Small intestine (tissue), 7 donors: ENCODE data around the gene IGSF5. TPM values are rescaled to one million over a fixed set of nuclear protein-coding genes. Genes with fewer than 3 reads are reported as not detected.

Experiments
- DNase-seq, 2 donors: peaks; one replicate each; pipeline versions ENCODE4 v3.0.0 to v3.0.0-alpha.2; 2013
- FAIRE-seq: peaks from 2 replicates; lab custom pipeline; 2012; peaks lifted over from hg19 to GRCh38; lab: Jason Lieb, UNC
- H3K27ac ChIP-seq, 3 donors: one replicate each; pipeline ENCODE4 v1.5.1; 2013; ENCODE audit warnings: low read length in 2 of 3, mild to moderate bottlenecking in 2 of 3, control low read depth in 1 of 3, inconsistent platforms in 1 of 3, low read depth in 1 of 3, moderate library complexity in 1 of 3
- H3K27me3 ChIP-seq, 3 donors: one replicate each; pipeline ENCODE4 v1.6.1; 2013; ENCODE audit warnings: low read length in 3 of 3, inconsistent platforms in 1 of 3; ENCODE audit not compliant: control insufficient read depth in 3 of 3, insufficient read depth in 3 of 3
- H3K36me3 ChIP-seq, 3 donors: one replicate each; pipeline ENCODE4 v1.6.1; 2013; ENCODE audit warnings: low read length in 3 of 3, inconsistent platforms in 1 of 3, low read depth in 1 of 3, mild to moderate bottlenecking in 1 of 3, moderate library complexity in 1 of 3; ENCODE audit not compliant: control insufficient read depth in 3 of 3, insufficient read depth in 2 of 3
- H3K4me1 ChIP-seq, 3 donors: one replicate each; pipeline ENCODE4 v1.6.1; 2013; ENCODE audit warnings: low read length in 2 of 3, inconsistent platforms in 1 of 3, low read depth in 1 of 3, mild to moderate bottlenecking in 1 of 3, moderate library complexity in 1 of 3; ENCODE audit not compliant: control insufficient read depth in 3 of 3, insufficient read depth in 2 of 3
- H3K4me3 ChIP-seq, 3 donors: one replicate each; pipeline ENCODE4 v1.5.1; 2013; ENCODE audit warnings: low read length in 3 of 3, control low read depth in 1 of 3, inconsistent platforms in 1 of 3, low read depth in 1 of 3, mild to moderate bottlenecking in 1 of 3, moderate library complexity in 1 of 3
- H3K9me3 ChIP-seq, 2 donors: one replicate each; pipeline ENCODE4 v1.6.1; 2013; ENCODE audit warnings: low read depth in 1 of 2, low read length in 1 of 2; ENCODE audit not compliant: control insufficient read depth in 2 of 2, insufficient read depth in 1 of 2
- WGBS, 3 donors: extraction: QIAGEN DNeasy Blood & Tissue Kit; methylation state at CpG; one replicate each; pipeline ENCODE4 v1.1.7; 2013; 5-methylcytosine and 5-hydroxymethylcytosine counted together
- polyA plus RNA-seq, 4 donors: library from polyadenylated mRNA; stranded (reverse) in 3 of 4; unstranded in 1 of 4; fragments of 200-250 nt in 3 of 4; fragments of 120-200 nt in 1 of 4; gene quantifications; one replicate each; pipeline versions ENCODE4 v1.2.1 to v1.2.3, GENCODE V29; 2013
- donor health status: healthy with polysubstance abuse.
- donor health status: control.
- donor health status: control.
- donor health status: Bipolar disorder and iron deficiency.
- donor health status: healthy.

IGSF5 gene
- polyA plus RNA-seq, 4 donors: 0.12 to 0.78 (median 0.45) TPM; not detected in 1

DNA sequence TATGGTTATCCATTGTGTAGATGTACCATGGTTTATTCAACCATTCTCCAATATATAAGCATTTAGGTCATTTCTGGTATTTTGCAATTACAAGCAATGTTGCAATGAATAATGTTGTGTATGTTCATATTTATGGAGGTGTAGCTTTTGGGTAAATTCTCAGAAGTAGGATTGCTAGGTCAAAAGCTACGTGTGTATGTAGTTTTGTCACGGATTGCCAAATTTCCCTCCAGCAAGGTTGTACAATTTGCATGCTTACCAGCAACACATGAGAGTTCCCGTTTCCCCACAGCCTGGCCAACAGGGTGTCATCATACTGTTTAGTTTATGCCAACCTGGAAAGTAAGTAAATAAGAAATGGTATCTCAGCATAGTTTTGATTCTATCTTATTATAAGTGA, 36.3 kb downstream of the IGSF5 start:
- WGBS, 3 donors: 79 to 89% (median 88%) methylated on average over 3 of the region's 3 CpGs
- no peaks in the 10 kb centered on the region for H3K9me3 ChIP-seq
- H3K36me3 ChIP-seq: no peaks in the 10 kb centered on the region
- DNase-seq (no peak), FAIRE-seq (no peak)
- no peak overlapping the region for H3K27ac ChIP-seq
- no peaks in the 10 kb centered on the region for H3K27me3 ChIP-seq
- H3K4me3 ChIP-seq: no peak overlapping the region
- no peaks in the 10 kb centered on the region for H3K4me1 ChIP-seq

DNA sequence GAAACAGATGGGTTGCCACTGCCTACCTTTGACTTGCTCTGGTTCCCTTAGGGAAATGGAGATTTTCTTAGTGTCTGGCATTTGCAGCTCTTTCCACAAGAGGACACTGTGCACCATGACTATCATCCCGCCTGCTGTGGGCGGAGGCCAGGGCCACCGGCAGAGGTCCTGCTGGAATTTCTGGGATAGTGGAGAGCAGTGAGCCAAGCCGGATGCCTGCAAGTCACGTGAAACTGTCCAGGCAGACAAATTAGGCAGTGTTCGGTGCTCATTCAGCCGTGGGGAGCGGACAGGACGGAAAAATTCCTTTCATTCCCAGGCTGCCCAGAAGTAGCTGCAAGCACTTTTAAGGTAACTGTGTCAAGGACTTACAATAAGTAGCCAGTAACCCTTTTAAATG, 43.4 kb downstream of the IGSF5 start:
- DNase-seq: peak; percentile 54 to 55
- no peaks in the 10 kb centered on the region for H3K36me3 ChIP-seq
- H3K27ac ChIP-seq: no peak overlapping the region
- no peaks in the 10 kb centered on the region for H3K9me3 ChIP-seq
- H3K27me3 ChIP-seq: no peaks in the 10 kb centered on the region
- H3K4me1 ChIP-seq: no peaks in the 10 kb centered on the region
- FAIRE-seq: no peak
- WGBS, 3 donors: 12 to 20% (median 16%) methylated on average over 9 of the region's 9 CpGs
- H3K4me3 ChIP-seq: no peak overlapping the region

DNA sequence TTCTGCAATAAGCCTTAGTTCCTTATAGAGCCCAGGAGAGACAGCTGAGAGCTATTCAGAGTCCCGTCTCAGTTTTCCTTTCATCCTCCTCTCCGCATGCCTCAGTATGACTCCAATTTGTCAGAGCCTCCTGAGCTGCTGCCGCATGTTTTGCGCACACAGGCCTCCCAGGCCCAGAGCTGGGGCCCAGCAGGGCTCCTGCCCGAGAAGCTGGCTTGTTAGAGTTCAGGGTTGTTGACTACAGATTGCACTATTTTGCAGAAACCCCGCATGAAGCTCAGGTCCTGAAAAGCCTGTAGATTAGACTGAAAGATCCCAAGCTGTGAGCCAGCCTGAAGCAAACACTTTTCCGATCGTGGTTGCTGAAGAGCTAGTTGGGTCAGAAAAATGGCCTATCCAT, 51.5 kb downstream of the IGSF5 start:
- no peak overlapping the region for H3K27ac ChIP-seq
- DNase-seq: no peak
- no peaks in the 10 kb centered on the region for H3K27me3 ChIP-seq
- H3K36me3 ChIP-seq: no peaks in the 10 kb centered on the region
- H3K4me1 ChIP-seq: no peaks in the 10 kb centered on the region
- WGBS, 3 donors: 89 to 93% (median 91%) methylated on average over 8 of the region's 8 CpGs
- no peak overlapping the region for H3K4me3 ChIP-seq
- FAIRE-seq: no peak
- no peaks in the 10 kb centered on the region for H3K9me3 ChIP-seq

DNA sequence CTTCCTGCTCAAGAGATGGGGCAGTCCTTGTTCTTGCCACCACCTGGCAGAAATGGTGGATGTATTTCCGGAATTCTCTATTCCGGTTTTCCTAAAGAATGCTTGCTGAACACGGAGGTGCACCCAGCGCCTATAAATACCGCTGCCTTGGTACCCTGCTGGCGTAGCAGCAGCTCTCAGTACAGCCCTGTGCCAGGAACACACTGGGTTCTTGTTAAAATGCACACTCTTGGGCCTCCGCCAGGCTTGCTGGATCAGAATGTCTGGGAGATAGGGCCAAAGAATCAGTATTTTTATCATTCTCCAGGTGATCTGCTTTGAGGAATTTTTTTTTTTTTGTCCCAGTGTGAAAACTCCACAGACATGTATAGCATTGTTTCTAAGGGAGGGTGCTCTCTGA, 54.2 kb downstream of the IGSF5 start:
- WGBS, 3 donors: 87 to 93% (median 89%) methylated on average over 7 of the region's 7 CpGs
- no peak overlapping the region for H3K27ac ChIP-seq
- no peak for FAIRE-seq
- no peaks in the 10 kb centered on the region for H3K4me1 ChIP-seq
- no peaks in the 10 kb centered on the region for H3K36me3 ChIP-seq
- no peak overlapping the region for H3K4me3 ChIP-seq
- DNase-seq: no peak
- H3K9me3 ChIP-seq: no peaks in the 10 kb centered on the region
- H3K27me3 ChIP-seq: no peaks in the 10 kb centered on the region

DNA sequence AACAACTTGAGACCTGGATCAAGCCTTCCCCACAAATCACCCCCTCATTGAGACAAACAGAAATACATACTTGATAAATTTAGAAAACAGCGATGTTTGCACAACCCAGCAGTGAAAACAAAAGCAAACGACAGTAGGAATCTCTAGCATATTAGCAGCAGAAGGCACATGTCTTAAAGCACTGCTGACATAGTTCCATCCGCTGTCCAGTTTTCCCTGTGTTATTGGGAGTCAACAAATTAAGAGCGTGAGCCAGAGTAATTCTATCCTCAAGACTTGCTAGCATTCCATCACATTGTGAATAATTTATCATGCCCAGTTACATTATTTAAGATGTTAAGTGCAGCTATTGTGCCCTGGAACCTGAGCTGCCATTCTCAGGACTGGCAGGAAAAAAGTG, 55.3 kb downstream of the IGSF5 start:
- Histone ChIP-seq H3K9me3 (no peaks in the 10 kb centered on the region), H3K27me3 (no peaks in the 10 kb centered on the region), H3K36me3 (no peaks in the 10 kb centered on the region), H3K27ac (no peak overlapping the region), H3K4me3 (no peak overlapping the region), H3K4me1 (no peaks in the 10 kb centered on the region)
- 60 to 79% (median 76%) methylated on average over 4 of the region's 4 CpGs for WGBS, 3 donors
- no peak for DNase-seq
- no peak for FAIRE-seq

DNA sequence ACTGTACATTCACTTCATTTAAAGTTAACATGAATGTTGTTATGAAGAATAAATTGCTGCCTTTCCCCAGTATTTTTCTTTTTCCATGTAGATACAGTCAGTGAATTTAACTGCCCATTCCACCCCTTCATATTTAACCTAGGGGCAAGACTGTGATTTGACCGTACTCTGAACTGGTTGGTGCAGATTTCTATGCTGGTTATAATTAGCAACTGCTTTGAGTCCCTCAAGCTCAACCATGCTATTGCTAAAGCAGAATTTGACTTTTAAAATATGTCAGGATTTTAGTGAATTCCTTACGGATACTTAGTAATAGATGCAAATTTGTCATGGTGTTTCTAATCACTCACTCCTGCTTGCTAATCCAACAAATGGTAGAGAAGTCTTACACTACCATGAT, 57.2 kb downstream of the IGSF5 start:
- Histone ChIP-seq H3K36me3 (no peaks in the 10 kb centered on the region), H3K27ac (no peak overlapping the region), H3K27me3 (no peaks in the 10 kb centered on the region), H3K9me3 (no peaks in the 10 kb centered on the region), H3K4me3 (no peak overlapping the region), H3K4me1 (no peaks in the 10 kb centered on the region)
- DNase-seq (no peak), FAIRE-seq (no peak)
- 89 to 94% (median 91%) methylated on average over 2 of the region's 2 CpGs for WGBS, 3 donors

DNA sequence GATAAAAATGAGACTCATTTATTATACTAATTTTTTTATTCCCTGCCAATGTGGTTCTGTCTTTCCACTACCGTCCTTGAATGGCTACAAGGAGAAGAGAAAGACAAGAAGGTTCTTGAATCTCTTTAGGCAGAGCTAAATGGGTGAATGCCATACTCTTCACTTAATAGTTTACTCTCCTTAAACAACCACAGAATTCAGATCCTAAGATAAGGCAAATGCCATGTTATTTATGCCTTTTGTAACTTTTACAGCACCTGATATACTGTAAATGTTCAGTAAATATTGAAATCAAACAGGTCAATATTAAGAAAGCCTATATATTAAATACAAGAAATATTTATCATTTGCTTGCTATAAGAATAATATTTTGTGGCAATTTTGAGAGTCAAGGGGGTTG, 58.4 kb downstream of the IGSF5 start:
- no peaks in the 10 kb centered on the region for H3K27me3 ChIP-seq
- FAIRE-seq: no peak
- H3K9me3 ChIP-seq: no peaks in the 10 kb centered on the region
- 91 to 96% (median 93%) methylated on average over 1 of the region's 1 CpG for WGBS, 3 donors
- no peak overlapping the region for H3K4me3 ChIP-seq
- DNase-seq: no peak
- H3K4me1 ChIP-seq: no peaks in the 10 kb centered on the region
- H3K27ac ChIP-seq: no peak overlapping the region
- no peaks in the 10 kb centered on the region for H3K36me3 ChIP-seq

DNA sequence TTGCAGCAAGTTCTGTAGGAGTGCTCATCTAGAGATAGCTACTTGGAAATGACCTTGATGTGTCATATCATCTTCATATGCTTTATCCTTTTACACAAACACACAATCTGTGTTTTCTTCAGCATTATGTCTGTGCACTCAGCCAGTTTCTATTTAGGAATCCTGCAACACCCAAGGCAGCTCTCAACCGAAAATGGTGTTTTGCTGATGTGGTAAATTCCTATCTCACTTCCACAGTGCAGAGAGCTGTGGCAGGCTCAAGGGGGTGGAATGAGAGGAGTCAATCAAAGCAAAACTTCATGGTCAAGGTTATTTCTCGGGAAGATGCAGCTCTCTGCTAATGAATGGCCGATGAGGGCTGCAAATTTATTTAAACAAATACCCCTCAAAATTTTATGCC, 59.3 kb downstream of the IGSF5 start:
- Histone ChIP-seq H3K4me1 (no peaks in the 10 kb centered on the region), H3K9me3 (no peaks in the 10 kb centered on the region), H3K27me3 (no peaks in the 10 kb centered on the region), H3K4me3 (no peak overlapping the region), H3K27ac (no peak overlapping the region), H3K36me3 (no peaks in the 10 kb centered on the region)
- FAIRE-seq (no peak), DNase-seq (no peak)
- 80 to 84% (median 81%) methylated on average over 3 of the region's 3 CpGs for WGBS, 3 donors

DNA sequence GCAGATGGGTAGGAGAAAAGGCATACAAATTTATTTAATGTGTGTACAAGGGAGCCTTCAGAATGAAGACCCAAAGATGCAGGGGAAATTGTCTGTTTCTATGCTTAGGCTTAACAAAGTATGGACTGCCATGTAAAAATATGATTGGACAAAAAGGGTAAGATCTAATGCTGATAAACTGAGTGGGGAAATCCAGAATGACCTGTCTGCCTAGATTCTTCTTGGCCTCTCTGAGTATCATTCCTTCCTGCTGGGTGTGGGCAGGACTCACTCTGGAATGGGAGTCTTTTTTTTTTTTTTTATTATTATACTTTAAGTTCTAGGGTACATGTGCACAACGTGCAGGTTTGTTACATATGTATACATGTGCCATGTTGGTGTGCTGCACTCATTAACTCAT, 61.0 kb downstream of the IGSF5 start:
- WGBS, 3 donors: 75 to 80% methylated on average over 1 of the region's 1 CpG; no CpG with 5 or more reads in 1 of the 3 donors
- Histone ChIP-seq H3K27ac (no peak overlapping the region), H3K4me3 (no peak overlapping the region), H3K9me3 (no peaks in the 10 kb centered on the region), H3K36me3 (no peaks in the 10 kb centered on the region), H3K27me3 (no peaks in the 10 kb centered on the region), H3K4me1 (no peaks in the 10 kb centered on the region)
- FAIRE-seq (no peak), DNase-seq (no peak)
